Retinal pigment epithelial cell (primary cell): ENCODE results near the gene CAST.

ENCODE experiments used
- DNase-seq: peaks from one replicate; pipeline ENCODE4 v3.0.0-alpha.2; 2010; ENCODE audit warnings: low read depth
- H3K4me3 ChIP-seq: 2 replicates; pipeline ENCODE4 v1.5.1; 2011; ENCODE audit warnings: mild to moderate bottlenecking, low read length, control low read depth, moderate library complexity
- TF ChIP-seq, protein P1 (sequence below): conservative IDR thresholded peaks from 2 replicates; pipeline ENCODE4 v1.5.1; 2011; ENCODE audit warnings: low read depth, low read length, control low read depth, inconsistent platforms

The CAST gene

GRCh38 chr5:96642281-96642640, 19.9 kb upstream of the CAST start:
- no peak overlapping the region for H3K4me3 ChIP-seq
- TF ChIP-seq, protein P1, sequence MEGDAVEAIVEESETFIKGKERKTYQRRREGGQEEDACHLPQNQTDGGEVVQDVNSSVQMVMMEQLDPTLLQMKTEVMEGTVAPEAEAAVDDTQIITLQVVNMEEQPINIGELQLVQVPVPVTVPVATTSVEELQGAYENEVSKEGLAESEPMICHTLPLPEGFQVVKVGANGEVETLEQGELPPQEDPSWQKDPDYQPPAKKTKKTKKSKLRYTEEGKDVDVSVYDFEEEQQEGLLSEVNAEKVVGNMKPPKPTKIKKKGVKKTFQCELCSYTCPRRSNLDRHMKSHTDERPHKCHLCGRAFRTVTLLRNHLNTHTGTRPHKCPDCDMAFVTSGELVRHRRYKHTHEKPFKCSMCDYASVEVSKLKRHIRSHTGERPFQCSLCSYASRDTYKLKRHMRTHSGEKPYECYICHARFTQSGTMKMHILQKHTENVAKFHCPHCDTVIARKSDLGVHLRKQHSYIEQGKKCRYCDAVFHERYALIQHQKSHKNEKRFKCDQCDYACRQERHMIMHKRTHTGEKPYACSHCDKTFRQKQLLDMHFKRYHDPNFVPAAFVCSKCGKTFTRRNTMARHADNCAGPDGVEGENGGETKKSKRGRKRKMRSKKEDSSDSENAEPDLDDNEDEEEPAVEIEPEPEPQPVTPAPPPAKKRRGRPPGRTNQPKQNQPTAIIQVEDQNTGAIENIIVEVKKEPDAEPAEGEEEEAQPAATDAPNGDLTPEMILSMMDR = no peak
- DNase-seq = no peak

DNA sequence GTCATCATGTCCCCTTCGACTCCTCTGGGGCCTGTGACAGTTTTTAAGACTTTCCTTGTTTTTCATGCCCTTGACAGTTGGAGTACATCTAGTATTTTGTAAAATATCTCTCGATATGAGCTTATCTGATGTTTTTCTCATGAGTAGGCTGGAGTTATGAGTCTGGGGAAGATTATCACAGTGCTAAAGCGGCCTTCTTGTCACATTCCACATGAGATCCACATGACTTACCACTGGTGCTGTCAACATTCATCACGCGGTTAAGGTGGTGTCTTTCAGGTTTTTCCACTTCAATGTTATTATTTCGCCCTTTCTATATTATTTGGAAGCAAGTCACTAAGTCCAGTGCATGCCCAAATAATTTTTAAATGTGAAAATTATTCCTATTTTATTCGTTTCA, 17.1 kb upstream of the CAST start:
- TF ChIP-seq, protein P1 = no peak
- no peak overlapping the region for H3K4me3 ChIP-seq
- peak; percentile 62 for DNase-seq

DNA sequence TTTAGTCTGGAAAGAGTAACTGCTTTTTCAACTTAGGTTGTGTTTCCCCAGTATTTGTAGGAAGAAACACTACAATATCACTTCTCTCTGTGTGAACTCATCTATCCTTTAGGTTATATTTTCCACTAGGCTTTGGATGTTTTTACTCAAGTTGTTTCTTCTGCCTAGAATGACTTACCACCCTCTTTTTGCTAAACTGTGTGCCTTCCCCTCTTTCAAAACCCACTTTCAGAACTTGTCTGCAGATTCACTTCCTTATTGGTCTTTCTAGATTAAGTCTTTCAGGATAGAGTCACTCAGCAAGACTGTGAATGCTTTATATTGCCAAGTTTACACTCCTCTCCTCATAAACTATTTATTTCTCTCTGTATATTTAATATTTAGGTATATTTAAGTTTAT, 14.2 kb upstream of the CAST start:
- TF ChIP-seq, protein P1 = no peak
- no peak for DNase-seq
- H3K4me3 ChIP-seq = no peak overlapping the region

DNA sequence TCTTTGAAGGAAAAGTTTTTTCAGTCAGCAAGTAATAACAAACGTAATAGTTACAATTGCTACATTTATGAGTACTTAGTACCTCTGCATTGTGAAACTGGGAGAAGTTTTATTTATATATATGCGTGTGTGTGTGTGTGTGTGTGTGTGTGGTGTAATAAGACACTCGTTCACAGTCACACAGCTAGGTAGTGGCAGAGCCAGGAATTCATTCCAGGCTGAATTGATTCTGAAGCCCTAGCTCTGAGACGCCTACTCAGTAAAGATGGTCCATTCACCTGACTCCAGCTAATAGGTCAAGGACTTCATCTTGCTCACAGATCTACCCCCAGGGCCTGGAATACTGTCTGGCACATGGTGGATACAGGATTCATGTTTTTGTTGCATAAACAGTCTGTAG, 13.6 kb upstream of the CAST start:
- DNase-seq = no peak
- TF ChIP-seq, protein P1 = no peak
- no peak overlapping the region for H3K4me3 ChIP-seq

DNA sequence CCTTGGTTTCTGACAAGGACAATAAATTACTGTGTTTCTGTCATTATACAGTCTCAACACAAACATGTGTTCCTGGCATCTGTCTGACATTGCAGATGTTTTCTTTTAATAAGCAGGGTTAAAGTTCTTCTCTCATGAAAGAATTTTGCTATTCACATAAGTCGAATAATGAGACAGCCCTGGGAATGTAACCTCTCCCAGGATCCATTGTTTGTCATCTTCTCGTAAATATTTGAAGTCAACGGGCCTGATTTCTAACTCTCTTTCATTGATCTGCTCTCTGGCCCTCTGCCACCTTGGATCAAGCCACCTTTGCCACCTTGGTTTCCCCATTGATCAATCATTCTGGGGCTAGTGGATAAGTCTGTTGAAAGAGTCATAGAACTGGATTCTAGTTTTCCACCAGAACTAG, 12.9 kb upstream of the CAST start:
- no peak overlapping the region for H3K4me3 ChIP-seq
- TF ChIP-seq, protein P1 = no peak
- no peak for DNase-seq

DNA sequence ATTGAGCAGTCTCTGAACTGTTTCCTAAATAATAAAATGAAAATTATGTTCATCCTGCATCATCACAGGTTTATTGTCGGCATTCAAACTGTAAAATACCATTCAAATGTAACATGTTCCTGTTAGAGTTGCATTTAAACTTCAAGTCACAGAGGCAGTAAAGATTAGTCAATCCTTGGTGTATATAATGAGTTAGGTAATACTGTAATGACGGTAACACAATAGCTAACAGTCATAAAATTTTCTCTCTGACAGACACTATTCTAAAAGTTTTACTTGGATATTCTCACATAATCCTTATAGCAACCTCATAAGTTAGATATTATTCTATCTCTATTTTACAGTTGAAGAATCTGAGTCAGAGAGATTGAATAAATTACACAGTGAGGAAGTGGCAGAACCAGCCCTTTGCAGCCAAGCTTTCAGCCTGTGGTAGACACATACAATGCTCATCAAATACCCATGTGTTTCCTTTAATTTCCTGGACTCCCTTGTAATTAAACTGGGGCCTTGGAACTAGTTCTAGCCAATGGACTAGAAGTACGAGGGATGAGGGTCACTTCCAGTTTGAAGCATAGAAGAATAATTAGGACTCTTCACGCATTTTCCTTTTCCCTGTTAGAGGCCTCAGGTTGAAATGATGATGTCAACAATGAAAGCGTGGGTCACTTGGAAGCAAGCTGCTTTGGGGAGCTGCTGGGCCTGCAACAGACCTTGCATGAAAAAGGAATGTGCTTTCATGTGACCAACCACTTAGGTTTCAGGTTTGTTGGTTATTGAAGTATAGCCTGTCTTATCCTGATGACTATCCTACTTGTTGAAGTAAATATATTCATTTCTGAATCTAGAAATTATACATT, 12.3 kb upstream of the CAST start:
- TF ChIP-seq, protein P1 = no peak
- no peak overlapping the region for H3K4me3 ChIP-seq
- DNase-seq = no peak

DNA sequence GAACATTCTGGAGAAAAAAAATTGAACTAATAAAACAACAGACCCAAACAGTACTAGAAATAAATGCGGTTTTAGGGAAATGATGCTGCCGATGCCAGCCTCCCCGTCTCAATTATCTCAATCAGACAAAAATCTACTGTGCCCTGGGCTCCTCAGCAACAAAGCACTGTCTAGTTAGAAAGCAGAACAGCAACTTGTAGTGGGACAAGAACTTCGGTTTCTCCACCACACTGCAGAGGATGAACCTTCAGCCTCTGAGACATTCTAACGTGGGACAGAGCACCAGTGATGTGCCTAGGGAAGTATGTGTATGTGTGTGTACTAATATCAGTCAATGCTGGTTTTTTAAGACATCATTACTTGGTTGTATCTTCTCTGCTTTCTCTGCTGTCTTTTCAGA, 11.1 kb upstream of the CAST start:
- H3K4me3 ChIP-seq = no peak overlapping the region
- TF ChIP-seq, protein P1 = no peak
- no peak for DNase-seq
